IMR-90 (cell line): ENCODE results near the gene EFEMP2. TPM values are rescaled to one million over a fixed set of nuclear protein-coding genes. Genes with fewer than 3 reads are reported as not detected.

Source experiments
- ATAC-seq: fragments of 200-7000 bp; cut with Tn5 transposase; 2 replicates; pipeline ENCODE4 v1.9.1; 2020; ENCODE audit warnings: low read depth, mild to moderate bottlenecking, moderate library complexity
- BruUV-seq: library from RNA; stranded (reverse); fragments of 400-500 nt; replicated peaks from 2 replicates; lab custom pipeline; 2021; lab: Mats Ljungman, UMichigan
- CTCF ChIA-PET: fragments of 300-600 bp; formaldehyde crosslinking; extraction: SDS; loops from one replicate; lab custom pipeline; 2021; ENCODE audit warnings: antibody characterized with exemption; lab: Yijun Ruan, JAX
- POLR2A ChIA-PET: fragments of 300-600 bp; sonication (Branson Sonifier 250); formaldehyde crosslinking; loops from one replicate; lab custom pipeline; 2022; ENCODE audit warnings: antibody characterized with exemption; ENCODE audit not compliant: unreplicated experiment; lab: Charles Lee
- DNase-seq: peaks from one replicate; pipeline ENCODE4 v3.0.0; 2013
- H2AFZ ChIP-seq: replicated peaks from 2 replicates; pipeline ENCODE3; 2013; ENCODE audit warnings: low read length, mild to moderate bottlenecking; ENCODE audit not compliant: poor library complexity
- H2AK5ac ChIP-seq: 2 replicates; pipeline ENCODE4 v1.6.1; 2013; ENCODE audit warnings: low read depth, low read length, inconsistent platforms
- H2AK9ac ChIP-seq: replicated peaks from 2 replicates; pipeline ENCODE3; 2013; ENCODE audit warnings: mild to moderate bottlenecking, low read depth, low read length, moderate library complexity; ENCODE audit not compliant: poor library complexity
- H2BK120ac ChIP-seq: 2 replicates; pipeline ENCODE4 v1.6.1; 2013; ENCODE audit warnings: low read depth, low read length, inconsistent platforms
- H2BK15ac ChIP-seq: 3 replicates; pipeline ENCODE4 v1.6.1; 2013; ENCODE audit warnings: low read depth, low read length, inconsistent platforms
- H2BK20ac ChIP-seq: 2 replicates; pipeline ENCODE4 v1.6.1; 2013; ENCODE audit warnings: low read depth, mild to moderate bottlenecking, inconsistent platforms, low read length, moderate library complexity
- H2BK5ac ChIP-seq: 2 replicates; pipeline ENCODE4 v1.6.1; 2013; ENCODE audit warnings: mild to moderate bottlenecking, low read depth, low read length, inconsistent platforms; ENCODE audit not compliant: poor library complexity, severe bottlenecking
- H3K14ac ChIP-seq: replicated peaks from 2 replicates; pipeline ENCODE4 v1.6.1; 2013; ENCODE audit warnings: low read depth, low read length, inconsistent platforms
- H3K18ac ChIP-seq: 2 replicates; pipeline ENCODE4 v1.6.1; 2013; ENCODE audit warnings: low read depth, low read length, control low read depth
- H3K23ac ChIP-seq: 2 replicates; pipeline ENCODE4 v1.6.1; 2013; ENCODE audit warnings: low read depth, low read length, inconsistent platforms
- H3K27ac ChIP-seq: 2 replicates; pipeline ENCODE4 v1.5.1; 2013; ENCODE audit warnings: mild to moderate bottlenecking, control low read depth, low read length; ENCODE audit not compliant: insufficient read depth
- H3K27me3 ChIP-seq: 2 replicates; pipeline ENCODE4 v1.6.1; 2013; ENCODE audit warnings: low read length; ENCODE audit not compliant: control insufficient read depth, insufficient read depth
- H3K36me3 ChIP-seq: 2 replicates; pipeline ENCODE4 v1.6.1; 2013; ENCODE audit warnings: low read length, mixed read lengths; ENCODE audit not compliant: control insufficient read depth, insufficient read depth
- H3K4ac ChIP-seq: 2 replicates; pipeline ENCODE4 v1.6.1; 2013; ENCODE audit warnings: low read depth, low read length, inconsistent platforms
- H3K4me1 ChIP-seq: 2 replicates; pipeline ENCODE4 v1.6.1; 2013; ENCODE audit warnings: low read length, mixed read lengths; ENCODE audit not compliant: control insufficient read depth, insufficient read depth
- H3K4me2 ChIP-seq: 2 replicates; pipeline ENCODE4 v1.6.1; 2013; ENCODE audit warnings: low read depth, mild to moderate bottlenecking, control low read depth, low read length, moderate library complexity
- H3K4me3 ChIP-seq: 2 replicates; pipeline ENCODE4 v1.5.1; 2013; ENCODE audit warnings: low read depth, mild to moderate bottlenecking, control low read depth, low read length, moderate library complexity; ENCODE audit not compliant: insufficient read depth
- H3K56ac ChIP-seq: 2 replicates; pipeline ENCODE4 v1.6.1; 2013; ENCODE audit warnings: low read length, inconsistent platforms; ENCODE audit not compliant: insufficient read depth; ENCODE audit errors: extremely low read depth
- H3K79me1 ChIP-seq, 2 experiments: 2 replicates each; pipeline ENCODE4 v1.6.1; 2013; ENCODE audit warnings: low read length in 2 of 2, inconsistent platforms in 1 of 2, low read depth in 1 of 2
- H3K9ac ChIP-seq: 2 replicates; pipeline ENCODE4 v1.6.1; 2013; ENCODE audit warnings: low read depth, low read length, control low read depth
- H3K9me1 ChIP-seq: 2 replicates; pipeline ENCODE4 v1.6.1; 2013; ENCODE audit warnings: low read length, inconsistent platforms; ENCODE audit not compliant: insufficient read depth
- H3K9me3 ChIP-seq: 2 replicates; pipeline ENCODE4 v1.6.1; 2013; ENCODE audit warnings: low read length; ENCODE audit not compliant: control insufficient read depth, insufficient read depth
- H4K20me1 ChIP-seq: 2 replicates; pipeline ENCODE4 v1.6.1; 2013; ENCODE audit warnings: low read length, inconsistent platforms; ENCODE audit not compliant: insufficient read depth
- H4K5ac ChIP-seq: 2 replicates; pipeline ENCODE4 v1.6.1; 2013; ENCODE audit warnings: mild to moderate bottlenecking, low read depth, low read length, control low read depth
- H4K8ac ChIP-seq, 2 experiments: 2 replicates each; pipeline ENCODE4 v1.6.1; 2013; ENCODE audit warnings: low read depth in 2 of 2, low read length in 2 of 2, control low read depth in 1 of 2, inconsistent platforms in 1 of 2
- H4K91ac ChIP-seq: 2 replicates; pipeline ENCODE4 v1.6.1; 2013; ENCODE audit warnings: low read depth, low read length, inconsistent platforms; ENCODE audit not compliant: insufficient read depth
- BHLHE40 ChIP-seq: fragments of 150-350 bp; IDR thresholded peaks from 2 replicates; pipeline ENCODE4 v1.6.1; 2016; ENCODE audit warnings: mild to moderate bottlenecking, low read depth, low read length
- CEBPB ChIP-seq: IDR thresholded peaks from 2 replicates; pipeline ENCODE4 v1.6.1; 2012; ENCODE audit warnings: low read depth, low read length, improper control_type of control experiment
- CHD1 ChIP-seq: IDR thresholded peaks from 2 replicates; pipeline ENCODE4 v1.6.1; 2012; ENCODE audit warnings: low read depth, low read length, improper control_type of control experiment
- ELK1 ChIP-seq: fragments of 150-350 bp; IDR thresholded peaks from 2 replicates; pipeline ENCODE4 v1.6.1; 2016; ENCODE audit warnings: low read depth, mild to moderate bottlenecking, low read length, moderate library complexity, borderline replicate concordance
- FOS ChIP-seq: fragments of 150-350 bp; IDR thresholded peaks from 2 replicates; pipeline ENCODE4 v1.6.1; 2016; ENCODE audit warnings: low read depth, low read length
- MAFK ChIP-seq: IDR thresholded peaks from 2 replicates; pipeline ENCODE4 v1.6.1; 2012; ENCODE audit warnings: low read depth, low read length, improper control_type of control experiment
- MAZ ChIP-seq: IDR thresholded peaks from 2 replicates; pipeline ENCODE4 v1.6.1; 2012; ENCODE audit warnings: low read depth, mild to moderate bottlenecking, low read length, improper control_type of control experiment, moderate library complexity, borderline replicate concordance
- MXI1 ChIP-seq: IDR thresholded peaks from 2 replicates; pipeline ENCODE4 v1.6.1; 2012; ENCODE audit warnings: low read depth, mild to moderate bottlenecking, low read length, moderate library complexity, borderline replicate concordance
- NFE2L2 ChIP-seq: fragments of 150-350 bp; IDR thresholded peaks from 2 replicates; pipeline ENCODE4 v1.6.1; 2016; ENCODE audit warnings: low read depth, mild to moderate bottlenecking, low read length
- POLR2A ChIP-seq: IDR thresholded peaks from 2 replicates; pipeline ENCODE4 v1.6.1; 2012; ENCODE audit warnings: mild to moderate bottlenecking, low read depth, low read length
- RAD21 ChIP-seq: IDR thresholded peaks from 2 replicates; pipeline ENCODE4 v1.6.1; 2012; ENCODE audit warnings: low read length, improper control_type of control experiment
- RCOR1 ChIP-seq: IDR thresholded peaks from 2 replicates; pipeline ENCODE4 v1.6.1; 2012; ENCODE audit warnings: mild to moderate bottlenecking, low read length, improper control_type of control experiment; ENCODE audit not compliant: insufficient replicate concordance
- RFX5 ChIP-seq: IDR thresholded peaks from 2 replicates; pipeline ENCODE4 v1.8.0; 2012; ENCODE audit warnings: low read depth, mild to moderate bottlenecking, low read length, moderate library complexity
- SMC3 ChIP-seq: fragments of 150-350 bp; IDR thresholded peaks from 2 replicates; pipeline ENCODE4 v1.6.1; 2016; ENCODE audit warnings: low read depth, mild to moderate bottlenecking, antibody characterized with exemption, low read length, moderate library complexity
- USF2 ChIP-seq: fragments of 150-350 bp; IDR thresholded peaks from 2 replicates; pipeline ENCODE4 v1.6.1; 2017; ENCODE audit warnings: mild to moderate bottlenecking, antibody characterized with exemption, low read length, low read depth
- WGBS, 2 experiments: methylation state at CpG; one replicate each; pipeline versions ENCODE4 v1.1.5 to v1.1.7; 2013; ENCODE audit warnings: missing lambda C conversion rate in 2 of 2; ENCODE audit not compliant: insufficient read length in 1 of 2; ENCODE audit errors: extremely low coverage in 2 of 2; 5-methylcytosine and 5-hydroxymethylcytosine counted together
- dilution Hi-C: fragments of 300-500 bp; cut with HindIII; formaldehyde crosslinking; loops from one replicate; pipeline ENCODE4 v1.14.3; 2018; ENCODE audit warnings: low sequenced_read_pairs; ENCODE audit not compliant: unreplicated experiment
- in situ Hi-C: fragments of 300-500 bp; cut with MboI; formaldehyde crosslinking; loops from 3 replicates; pipeline ENCODE4 v1.14.3; 2019; ENCODE audit warnings: low sequenced_read_pairs, inconsistent platforms, mixed read lengths
- intact Hi-C: fragments of 100-400 bp; cut with micrococcal nuclease; formaldehyde crosslinking; loops from 2 replicates; pipeline ENCODE4 v1.10.0; 2022
- polyA plus RNA-seq, 3 experiments: library from polyadenylated mRNA; depleted of rRNA; stranded (reverse); fragments of >200 nt; gene quantifications; 2 replicates each; pipeline ENCODE4 v1.2.3, GENCODE V29; 2012; ENCODE audit warnings: low replicate concordance in 1 of 3
- total RNA-seq: library from RNA; depleted of rRNA; stranded (reverse); fragments of >200 nt; gene quantifications from 2 replicates; pipeline ENCODE4 v1.2.3, GENCODE V29; 2012
- TF ChIP-seq, protein P1 (sequence below): conservative IDR thresholded peaks from 2 replicates; pipeline ENCODE4 v1.5.1; 2012; ENCODE audit warnings: mild to moderate bottlenecking, low read depth, low read length, improper control_type of control experiment

The EFEMP2 gene
- total and polyA plus RNA-seq, 2 of the 4 experiments (the other 2 are of a cell fraction): 62.7 to 431 TPM

GRCh38 chr11:65884716-65885092 is 12.1 kb upstream of the EFEMP2 start:
- peak overlapping the region; percentile 53; the same call in 1 of the 2 replicates for H3K4ac ChIP-seq
- no peak overlapping the region for H4K8ac ChIP-seq
- H3K9me3 ChIP-seq: no peaks in the 10 kb centered on the region
- no peak overlapping the region for H4K5ac ChIP-seq
- POLR2A ChIA-PET: interaction anchor here (0.6 kb wide), 1 partner anchor 16 kb away, joined by 3 read pairs; the partner anchor contains the start of gene FOSL1
- H2BK5ac ChIP-seq: no peak overlapping the region
- peaks cover 21% of the 10 kb centered on the region for H4K20me1 ChIP-seq
- peak overlapping the region; percentile 73; the same call in 1 of the 2 replicates for H2AK5ac ChIP-seq
- no peak overlapping the region for H3K23ac ChIP-seq
- no peak overlapping the region; the same call in 1 of the 2 replicates for H3K27ac ChIP-seq
- H3K9ac ChIP-seq: no peak overlapping the region
- peaks cover 5% of the 10 kb centered on the region; the same call in 1 of the 2 replicates for H3K9me1 ChIP-seq
- peaks cover 9 to 53% of the 10 kb centered on the region in 2 experiments for H3K79me1 ChIP-seq
- peaks cover 40% of the 10 kb centered on the region for H3K36me3 ChIP-seq
- no peak overlapping the region for H3K56ac ChIP-seq
- peak overlapping the region; percentile 67 for H2AFZ ChIP-seq
- no peak overlapping the region for H2BK15ac ChIP-seq
- no peak overlapping the region for H4K91ac ChIP-seq
- intact Hi-C loops: loop anchor here (1.0 kb wide), 1 partner anchor 105 kb away; no protein-coding TSS in a partner anchor
- no TSS peak for BruUV-seq
- H2BK120ac ChIP-seq: no peak overlapping the region
- no peak overlapping the region for H2BK20ac ChIP-seq
- peaks cover 4% of the 10 kb centered on the region for H3K4me1 ChIP-seq
- TF ChIP-seq ELK1 (no peak), MAZ (peak; percentile 78; the same call in 1 of the 2 replicates), RAD21 (peak; percentile 86), FOS (no peak), MXI1 (no peak), CEBPB (no peak), CHD1 (no peak), BHLHE40 (no peak), NFE2L2 (no peak), RFX5 (no peak), SMC3 (peak; percentile 95), RCOR1 (peak; percentile 39), POLR2A (no peak; the same call in 1 of the 2 replicates), USF2 (no peak), MAFK (no peak)
- TF ChIP-seq, protein P1, sequence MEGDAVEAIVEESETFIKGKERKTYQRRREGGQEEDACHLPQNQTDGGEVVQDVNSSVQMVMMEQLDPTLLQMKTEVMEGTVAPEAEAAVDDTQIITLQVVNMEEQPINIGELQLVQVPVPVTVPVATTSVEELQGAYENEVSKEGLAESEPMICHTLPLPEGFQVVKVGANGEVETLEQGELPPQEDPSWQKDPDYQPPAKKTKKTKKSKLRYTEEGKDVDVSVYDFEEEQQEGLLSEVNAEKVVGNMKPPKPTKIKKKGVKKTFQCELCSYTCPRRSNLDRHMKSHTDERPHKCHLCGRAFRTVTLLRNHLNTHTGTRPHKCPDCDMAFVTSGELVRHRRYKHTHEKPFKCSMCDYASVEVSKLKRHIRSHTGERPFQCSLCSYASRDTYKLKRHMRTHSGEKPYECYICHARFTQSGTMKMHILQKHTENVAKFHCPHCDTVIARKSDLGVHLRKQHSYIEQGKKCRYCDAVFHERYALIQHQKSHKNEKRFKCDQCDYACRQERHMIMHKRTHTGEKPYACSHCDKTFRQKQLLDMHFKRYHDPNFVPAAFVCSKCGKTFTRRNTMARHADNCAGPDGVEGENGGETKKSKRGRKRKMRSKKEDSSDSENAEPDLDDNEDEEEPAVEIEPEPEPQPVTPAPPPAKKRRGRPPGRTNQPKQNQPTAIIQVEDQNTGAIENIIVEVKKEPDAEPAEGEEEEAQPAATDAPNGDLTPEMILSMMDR: peak; percentile 100
- no peaks in the 10 kb centered on the region for H3K27me3 ChIP-seq
- CTCF ChIA-PET: interaction anchor here (0.6 to 1.5 kb wide), 14 partner anchors 11 to 652 kb away, joined by 3 to 14 read pairs (median 4); partner anchors contain the start of genes EFEMP2 and MUS81
- no peak overlapping the region for H3K14ac ChIP-seq
- WGBS, 2 experiments: 0% methylated on average over 3 of the region's 9 CpGs; no CpG with 5 or more reads in 1 of the 2 experiments
- no peak overlapping the region for H3K4me3 ChIP-seq
- H3K4me2 ChIP-seq: no peak overlapping the region
- in situ Hi-C loops: loop anchor here (5.0 kb wide), 1 partner anchor 103 kb away; no protein-coding TSS in a partner anchor
- H2AK9ac ChIP-seq: peak overlapping the region; percentile 95
- peak; percentile 65 for DNase-seq
- no peak overlapping the region for H3K18ac ChIP-seq
- dilution Hi-C loops: no loop called here
- ATAC-seq: peak; percentile 28
